Stimulated activated CD4-positive, alpha-beta T cell treated with anti-CD3 and anti-CD28 coated beads, Interleukin-15, amount 100 ng/mL, for 1 hour (primary cell): ENCODE data around the gene FNDC3A.

Source experiments
- DNase-seq, 2 donors: peaks; one replicate each; pipeline ENCODE4 v3.0.0-alpha.2; 2020; ENCODE audit warnings: low read depth in 1 of 2, low spot score in 1 of 2

The FNDC3A gene

DNA sequence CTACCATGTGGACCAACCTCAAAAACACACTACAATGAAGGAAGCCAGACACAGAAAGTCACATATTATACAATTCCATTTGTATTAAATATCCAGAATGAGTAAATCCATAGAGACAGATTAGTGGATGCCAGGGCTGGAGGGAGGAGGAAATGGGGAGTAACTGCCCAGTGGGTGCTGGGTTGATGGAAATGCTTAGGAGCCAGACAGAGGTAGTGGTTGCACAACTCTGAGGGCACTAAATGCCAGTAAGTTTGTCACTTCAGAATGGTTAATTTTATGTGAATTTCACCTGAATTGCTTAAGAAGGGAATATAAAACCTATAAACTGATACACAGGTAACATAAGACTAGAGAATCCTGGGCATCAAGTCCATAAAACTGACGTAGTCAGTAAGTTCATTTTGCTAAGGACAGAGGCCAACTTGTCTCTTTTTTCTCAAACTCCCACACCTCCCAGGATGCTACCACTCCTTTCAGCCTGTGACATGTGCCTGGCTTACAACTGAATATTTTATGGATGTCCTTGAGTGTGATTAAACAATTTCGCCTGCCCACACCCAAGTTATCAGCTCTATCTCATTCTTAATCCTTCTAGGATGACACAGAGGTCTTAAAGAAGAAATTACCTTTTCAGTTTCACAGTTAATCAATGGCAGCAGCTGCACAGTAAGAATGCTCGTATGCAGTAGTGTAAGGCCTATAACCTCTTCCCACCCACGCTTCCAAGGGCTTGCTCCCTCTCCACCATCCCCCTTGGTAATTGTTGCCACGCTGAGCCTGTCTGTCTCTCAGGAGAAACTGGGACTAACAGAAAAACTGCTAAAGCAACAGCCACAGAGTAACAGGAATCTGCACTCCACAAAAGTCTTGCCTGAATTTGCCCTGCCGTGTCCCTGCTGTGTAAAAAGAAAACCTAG lies 238.5 kb downstream of the FNDC3A start:
- DNase-seq = no peak

DNA sequence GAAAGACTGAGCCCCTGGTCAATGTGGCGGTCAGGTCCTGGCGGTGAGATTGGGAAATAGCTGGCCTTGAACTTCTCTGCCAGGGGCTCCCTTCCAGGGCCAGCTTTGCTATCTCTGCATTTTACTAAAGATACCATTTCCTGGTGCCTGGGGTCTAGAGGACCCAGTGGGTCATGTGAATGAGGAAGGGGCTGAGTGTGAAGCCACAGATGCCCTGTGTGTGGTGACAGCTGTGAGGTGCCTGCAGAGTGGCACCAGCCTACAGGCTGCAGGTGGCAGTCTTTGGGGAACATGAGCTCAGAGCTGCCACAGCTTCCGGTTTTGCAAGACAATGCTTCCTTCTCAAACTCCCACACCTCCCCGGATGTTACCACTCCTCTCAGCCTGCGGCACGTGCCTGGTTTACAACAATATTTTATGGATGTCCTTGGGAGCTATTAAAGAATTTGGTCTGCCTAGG lies 239.2 kb downstream of the FNDC3A start:
- no peak for DNase-seq

DNA sequence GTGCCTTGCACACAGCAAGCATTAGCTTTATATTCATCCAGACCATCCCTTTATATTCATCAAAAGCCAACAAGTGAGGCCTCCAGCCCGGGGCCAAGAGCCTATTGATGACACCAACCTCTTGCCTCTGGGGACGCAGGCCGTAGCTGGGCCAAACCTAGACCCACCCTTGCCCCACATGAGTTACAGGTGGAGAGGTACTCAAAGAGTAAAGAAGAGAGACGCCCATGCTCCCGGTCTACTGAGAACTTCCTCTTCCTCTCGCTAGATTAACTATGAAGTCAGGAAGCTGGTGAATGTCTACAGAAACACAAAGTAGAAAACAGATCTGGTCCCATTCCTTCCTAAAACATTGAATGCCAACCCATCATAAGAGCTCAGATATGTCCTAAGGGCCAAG lies 240.6 kb downstream of the FNDC3A start:
- no peak for DNase-seq

DNA sequence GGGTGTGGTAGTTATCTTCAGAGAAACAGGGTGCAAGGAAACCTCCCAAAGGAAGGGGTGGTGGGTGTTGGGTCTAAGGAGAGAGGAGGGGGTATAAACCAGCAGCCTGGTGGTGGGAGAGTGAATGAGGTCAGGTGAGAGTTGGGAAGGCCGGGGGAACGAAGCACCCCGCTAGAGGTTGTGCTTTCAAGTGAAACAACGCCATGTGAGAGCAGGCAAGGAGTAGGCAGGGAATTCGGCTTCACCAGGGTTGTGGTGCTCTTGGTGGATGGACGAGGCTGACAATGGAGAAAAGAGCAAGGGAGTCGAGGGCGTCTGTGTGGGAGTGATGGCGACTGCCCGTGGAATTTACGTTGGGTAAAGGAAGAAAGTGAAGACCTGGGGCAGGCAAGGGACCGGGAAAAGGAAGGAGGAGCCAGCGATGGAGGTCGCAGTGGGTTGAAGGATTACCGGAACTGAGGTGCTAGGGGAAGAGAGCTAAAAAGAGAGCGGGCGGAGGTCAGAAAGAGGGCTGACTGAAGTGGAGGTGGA lies 242.3 kb downstream of the FNDC3A start:
- no peak for DNase-seq

DNA sequence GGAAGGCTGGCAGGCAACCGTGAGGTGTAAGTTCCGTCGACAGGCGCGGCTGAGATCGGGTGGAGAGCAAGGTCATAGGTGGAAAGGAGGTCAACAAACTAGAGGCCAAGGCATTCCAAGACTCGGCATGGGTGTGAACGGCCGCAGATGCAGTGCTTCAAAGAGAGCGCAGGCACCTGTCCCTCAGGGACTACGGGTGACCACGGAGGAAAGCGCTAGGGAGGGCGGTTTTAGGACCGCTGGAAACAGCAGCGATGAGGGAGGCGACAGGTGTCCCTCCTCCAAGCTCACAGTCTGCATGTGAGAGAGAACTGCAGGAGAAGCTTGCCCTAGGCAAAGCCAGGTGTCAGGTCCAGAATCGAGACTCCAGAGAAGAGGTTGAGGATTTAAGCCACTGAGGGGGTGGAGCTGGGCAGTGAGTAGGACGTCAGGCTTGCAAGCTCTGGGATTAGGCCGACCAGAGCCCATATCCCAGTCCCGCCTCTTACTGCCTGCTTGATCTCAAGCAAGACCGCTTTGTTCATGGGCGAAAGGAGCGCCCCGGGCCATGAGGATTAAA lies 242.9 kb downstream of the FNDC3A start:
- DNase-seq = no peak

DNA sequence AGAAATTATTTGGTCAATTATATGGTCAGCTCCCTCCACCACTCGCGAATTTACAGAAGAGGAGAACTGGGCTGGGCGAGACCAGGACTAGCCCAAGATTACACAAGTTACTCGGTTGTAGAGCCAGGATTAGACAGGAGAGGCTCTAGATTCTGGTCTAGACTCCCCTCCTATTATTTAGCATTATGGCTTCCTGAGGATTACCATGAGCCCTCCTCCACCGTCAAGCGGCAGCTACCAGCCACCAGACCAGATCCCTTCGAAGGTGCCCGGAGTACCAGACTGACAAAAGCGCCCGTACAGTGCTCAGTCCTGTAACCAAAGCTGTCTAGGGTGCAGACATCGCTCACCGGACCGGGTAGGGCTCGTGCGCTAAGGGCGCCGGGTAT lies 243.9 kb downstream of the FNDC3A start:
- DNase-seq = no peak

DNA sequence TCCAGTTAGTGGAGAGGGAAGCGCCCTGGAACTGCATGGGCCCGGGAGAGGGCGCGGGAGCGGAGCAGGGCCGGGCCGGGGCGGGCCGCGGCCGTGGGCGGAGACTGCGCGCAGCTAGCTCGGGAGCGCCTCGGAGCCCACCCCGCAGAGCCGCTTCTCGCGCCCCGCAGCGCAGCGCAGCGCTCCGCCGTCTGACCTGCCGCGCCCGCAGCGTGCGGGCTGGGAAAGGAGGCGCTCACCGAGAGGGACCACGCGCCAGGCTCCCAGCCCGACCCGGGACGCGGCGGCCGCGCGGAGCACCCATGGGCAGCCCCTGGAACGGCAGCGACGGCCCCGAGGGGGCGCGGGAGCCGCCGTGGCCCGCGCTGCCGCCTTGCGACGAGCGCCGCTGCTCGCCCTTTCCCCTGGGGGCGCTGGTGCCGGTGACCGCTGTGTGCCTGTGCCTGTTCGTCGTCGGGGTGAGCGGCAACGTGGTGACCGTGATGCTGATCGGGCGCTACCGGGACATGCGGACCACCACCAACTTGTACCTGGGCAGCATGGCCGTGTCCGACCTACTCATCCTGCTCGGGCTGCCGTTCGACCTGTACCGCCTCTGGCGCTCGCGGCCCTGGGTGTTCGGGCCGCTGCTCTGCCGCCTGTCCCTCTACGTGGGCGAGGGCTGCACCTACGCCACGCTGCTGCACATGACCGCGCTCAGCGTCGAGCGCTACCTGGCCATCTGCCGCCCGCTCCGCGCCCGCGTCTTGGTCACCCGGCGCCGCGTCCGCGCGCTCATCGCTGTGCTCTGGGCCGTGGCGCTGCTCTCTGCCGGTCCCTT lies 244.5 kb downstream of the FNDC3A start, which contains the start of gene MLNR:
Gene MLNR, plus strand, starts transcription at position 303 of the 820 bp plus-strand sequence. Its CDS starts 0 bp downstream, at position 303.
- DNase-seq = no peak

DNA sequence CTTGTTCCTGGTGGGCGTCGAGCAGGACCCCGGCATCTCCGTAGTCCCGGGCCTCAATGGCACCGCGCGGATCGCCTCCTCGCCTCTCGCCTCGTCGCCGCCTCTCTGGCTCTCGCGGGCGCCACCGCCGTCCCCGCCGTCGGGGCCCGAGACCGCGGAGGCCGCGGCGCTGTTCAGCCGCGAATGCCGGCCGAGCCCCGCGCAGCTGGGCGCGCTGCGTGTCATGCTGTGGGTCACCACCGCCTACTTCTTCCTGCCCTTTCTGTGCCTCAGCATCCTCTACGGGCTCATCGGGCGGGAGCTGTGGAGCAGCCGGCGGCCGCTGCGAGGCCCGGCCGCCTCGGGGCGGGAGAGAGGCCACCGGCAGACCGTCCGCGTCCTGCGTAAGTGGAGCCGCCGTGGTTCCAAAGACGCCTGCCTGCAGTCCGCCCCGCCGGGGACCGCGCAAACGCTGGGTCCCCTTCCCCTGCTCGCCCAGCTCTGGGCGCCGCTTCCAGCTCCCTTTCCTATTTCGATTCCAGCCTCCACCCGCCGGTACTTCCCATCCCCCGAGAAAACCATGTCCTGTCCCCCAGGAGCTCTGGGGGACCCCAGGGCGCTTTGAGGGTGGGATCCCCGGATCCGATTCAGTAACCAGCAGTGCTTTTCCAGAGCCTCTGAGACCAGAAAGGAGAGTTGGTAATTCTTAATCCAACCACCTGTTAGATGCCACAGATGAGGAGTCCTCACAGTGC lies 245.3 kb downstream of the FNDC3A start:
- no peak for DNase-seq

DNA sequence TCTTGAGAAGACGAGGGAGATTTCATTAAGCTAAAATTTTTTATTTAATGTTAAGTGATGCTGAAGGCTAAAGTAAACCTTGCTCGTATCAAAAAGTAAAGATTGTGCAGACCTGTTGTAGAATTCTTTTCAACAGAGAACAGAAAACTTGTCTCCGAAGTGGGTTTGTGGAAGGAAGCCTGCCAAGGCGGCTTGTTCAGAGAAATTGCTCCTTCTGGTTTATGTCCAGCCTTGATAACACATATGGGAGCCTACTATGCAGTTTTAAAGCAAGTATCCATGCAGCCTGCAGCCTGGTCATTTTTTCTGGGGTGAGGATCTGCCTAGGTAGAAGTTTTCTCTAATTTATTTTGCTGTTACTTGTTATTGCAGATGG lies 245.9 kb downstream of the FNDC3A start:
- no peak for DNase-seq

DNA sequence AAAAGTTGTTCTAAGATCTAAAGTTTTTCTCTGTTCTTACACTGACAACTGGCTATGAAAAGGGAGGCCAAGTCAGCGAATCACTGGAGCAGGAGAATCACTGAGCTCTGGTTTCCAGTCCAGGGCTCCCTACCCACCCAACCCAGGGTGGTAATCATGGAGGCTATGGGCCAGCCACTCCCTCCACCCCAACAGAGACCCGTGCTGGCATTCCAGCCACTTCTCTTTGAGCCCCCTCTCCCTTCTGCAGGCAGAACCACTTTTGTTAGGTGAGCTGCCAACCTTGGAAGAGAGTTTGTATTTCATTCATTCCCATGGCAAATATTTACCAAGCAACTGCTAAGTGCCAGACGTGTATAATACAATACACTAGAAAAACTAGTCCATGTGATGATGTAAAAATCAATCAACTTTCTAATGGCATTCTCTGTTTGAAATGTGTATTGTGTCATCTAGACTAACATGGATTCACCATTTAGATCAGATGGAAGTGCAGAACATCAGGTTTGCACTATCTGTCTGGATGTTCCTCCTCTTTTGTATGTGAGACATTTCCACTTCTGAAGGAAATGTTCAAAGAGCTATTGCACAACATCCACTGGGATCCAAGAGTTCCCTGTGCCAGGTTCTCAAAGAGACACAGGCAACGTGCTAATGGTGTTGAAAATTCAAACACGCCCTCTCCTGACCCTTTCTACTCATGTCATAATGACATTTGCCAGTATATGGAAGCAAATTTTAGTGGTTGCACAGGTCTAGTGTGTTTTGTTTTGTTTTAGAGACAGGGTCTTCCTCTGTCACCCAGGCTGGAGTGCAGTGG lies 249.7 kb downstream of the FNDC3A start:
- no peak for DNase-seq

DNA sequence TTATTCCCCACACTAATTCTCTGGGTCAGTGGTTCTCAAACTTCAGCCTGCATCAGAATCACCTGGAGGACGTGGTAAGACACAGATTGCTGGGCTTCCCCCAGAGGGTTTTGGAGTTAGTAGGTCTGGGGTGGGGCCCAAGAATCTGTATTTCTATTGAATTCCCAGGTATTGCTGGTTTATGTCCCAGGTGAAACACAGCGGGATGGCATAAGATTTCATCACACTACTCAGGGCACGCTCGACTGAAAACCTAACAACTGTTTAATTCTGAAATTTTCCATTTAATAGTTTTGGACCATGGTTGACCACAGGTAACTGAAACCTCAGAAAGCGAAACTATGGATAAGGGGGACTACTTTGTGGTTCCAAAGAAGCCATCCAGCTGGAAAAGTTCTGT lies 250.9 kb downstream of the FNDC3A start:
- DNase-seq = no peak

DNA sequence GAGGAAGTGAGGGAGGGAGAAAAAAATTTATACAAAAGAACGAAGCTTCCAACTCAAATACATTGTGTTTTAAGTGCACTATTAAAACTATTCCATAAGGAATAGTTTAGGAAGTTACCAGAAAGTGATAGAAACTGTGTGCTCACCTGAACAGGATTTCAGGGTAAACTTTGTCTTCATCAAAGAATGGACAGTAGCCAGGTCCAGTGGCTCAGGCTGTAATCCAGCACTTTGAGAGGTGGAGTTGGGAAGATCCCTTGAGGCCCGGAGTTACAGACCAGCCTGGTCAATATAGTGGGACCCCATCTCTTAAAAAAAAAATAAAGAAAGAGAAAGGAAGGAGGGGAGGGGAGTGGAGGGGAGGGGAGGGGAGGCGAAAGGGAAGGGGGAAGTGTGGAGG lies 259.0 kb downstream of the FNDC3A start:
- no peak for DNase-seq

DNA sequence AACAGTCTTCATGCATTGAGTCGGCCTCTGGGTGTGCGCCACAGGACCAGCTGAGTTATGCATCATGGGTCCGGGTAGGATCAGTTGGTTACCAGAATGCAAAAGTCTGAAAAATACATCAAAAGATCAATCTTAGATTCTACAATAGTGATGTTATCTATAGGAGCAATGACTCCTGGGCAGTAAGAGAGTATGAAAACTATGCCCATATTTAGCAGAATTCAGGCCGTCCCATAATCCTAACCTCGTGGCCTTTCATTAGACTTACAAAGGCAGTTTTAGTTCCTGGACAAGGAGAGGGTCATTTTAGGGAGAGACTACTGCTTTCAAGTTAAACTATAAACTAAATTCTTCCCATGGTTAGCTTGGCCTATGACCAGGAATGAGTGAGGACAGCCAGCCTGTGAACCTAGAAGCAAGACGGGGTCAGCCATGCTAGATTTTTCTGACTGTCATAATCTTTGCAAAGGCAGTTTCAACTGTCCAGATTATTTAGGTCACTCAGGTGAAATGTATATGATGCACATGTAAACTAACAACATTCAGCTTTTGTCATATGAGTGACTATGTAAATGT lies 260.2 kb downstream of the FNDC3A start:
- DNase-seq = no peak

DNA sequence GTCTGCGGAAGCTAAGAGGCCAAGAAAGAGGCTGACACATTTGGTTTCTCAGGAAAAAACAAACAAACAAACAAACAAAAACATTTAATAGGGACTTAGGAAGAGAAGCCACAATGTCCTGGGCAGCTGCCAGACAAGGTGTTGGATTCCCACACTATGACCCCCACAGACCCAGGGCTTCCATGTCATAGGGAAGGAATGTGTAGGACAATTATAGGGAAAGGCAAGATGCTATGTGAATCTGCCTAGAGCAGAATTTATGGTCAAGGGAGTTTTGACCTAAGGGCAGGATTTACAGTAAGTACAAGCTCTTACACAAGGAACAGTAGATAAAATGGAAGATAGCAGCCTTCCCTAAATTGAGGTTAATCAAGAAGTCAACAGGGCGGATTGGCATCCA lies 262.9 kb downstream of the FNDC3A start:
- no peak for DNase-seq

DNA sequence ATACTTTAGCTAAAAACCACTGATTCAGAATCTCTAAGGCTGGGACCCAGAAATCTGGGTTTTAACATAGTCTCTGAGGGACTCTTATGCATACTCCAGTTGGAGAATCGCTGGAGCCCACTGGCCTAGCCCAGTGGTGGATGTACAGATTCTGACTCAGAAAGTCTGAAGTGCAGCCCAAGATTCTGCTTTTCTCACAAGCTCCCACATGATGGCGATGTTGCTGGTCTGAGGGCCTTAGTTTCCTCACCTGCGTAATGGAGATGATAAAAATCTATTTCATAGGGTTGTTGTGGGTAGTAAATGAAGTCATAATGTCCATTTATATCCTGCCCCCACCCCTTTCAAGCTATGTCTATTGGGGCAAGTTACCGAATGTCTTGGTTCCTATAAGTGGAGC lies 264.3 kb downstream of the FNDC3A start:
- DNase-seq = peak in 1 of 2 donors; percentile 10

DNA sequence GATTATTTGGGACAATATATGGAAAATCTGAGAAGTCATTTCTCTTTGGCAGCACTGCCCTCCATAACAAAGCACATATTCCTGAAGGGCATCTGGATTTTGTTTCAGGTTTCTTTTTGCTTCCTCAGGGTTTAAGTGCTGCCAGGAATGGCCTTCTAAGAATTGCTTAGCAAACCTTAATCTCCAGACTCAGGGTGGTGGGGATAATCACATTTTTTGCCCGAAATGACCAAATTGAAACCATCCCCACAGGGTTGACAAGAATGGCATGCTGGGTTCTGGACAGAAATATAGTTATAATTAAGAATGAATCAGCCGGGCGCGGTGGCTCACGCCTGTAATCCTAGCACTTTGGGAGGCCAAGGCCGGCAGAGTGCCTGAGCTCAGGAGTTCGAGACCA lies 265.6 kb downstream of the FNDC3A start:
- DNase-seq = no peak

DNA sequence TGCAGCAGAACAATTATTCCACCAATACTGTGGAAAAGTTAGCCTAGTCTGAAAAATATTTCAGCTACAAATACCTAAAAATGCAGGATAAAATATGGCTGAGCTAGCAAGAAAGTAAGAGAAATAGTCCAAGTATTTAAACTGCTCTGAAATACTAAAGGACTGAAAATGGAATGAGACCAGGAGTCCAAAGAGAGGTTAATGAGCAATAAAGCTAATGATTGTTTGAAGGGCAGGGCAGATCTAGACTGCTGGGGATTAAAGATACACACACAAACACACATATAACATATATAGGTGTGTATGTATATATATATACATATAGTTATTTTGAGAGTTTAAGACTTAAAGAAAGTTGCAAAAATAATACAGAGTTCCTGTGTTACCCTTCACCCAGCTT lies 269.4 kb downstream of the FNDC3A start:
- DNase-seq = no peak

DNA sequence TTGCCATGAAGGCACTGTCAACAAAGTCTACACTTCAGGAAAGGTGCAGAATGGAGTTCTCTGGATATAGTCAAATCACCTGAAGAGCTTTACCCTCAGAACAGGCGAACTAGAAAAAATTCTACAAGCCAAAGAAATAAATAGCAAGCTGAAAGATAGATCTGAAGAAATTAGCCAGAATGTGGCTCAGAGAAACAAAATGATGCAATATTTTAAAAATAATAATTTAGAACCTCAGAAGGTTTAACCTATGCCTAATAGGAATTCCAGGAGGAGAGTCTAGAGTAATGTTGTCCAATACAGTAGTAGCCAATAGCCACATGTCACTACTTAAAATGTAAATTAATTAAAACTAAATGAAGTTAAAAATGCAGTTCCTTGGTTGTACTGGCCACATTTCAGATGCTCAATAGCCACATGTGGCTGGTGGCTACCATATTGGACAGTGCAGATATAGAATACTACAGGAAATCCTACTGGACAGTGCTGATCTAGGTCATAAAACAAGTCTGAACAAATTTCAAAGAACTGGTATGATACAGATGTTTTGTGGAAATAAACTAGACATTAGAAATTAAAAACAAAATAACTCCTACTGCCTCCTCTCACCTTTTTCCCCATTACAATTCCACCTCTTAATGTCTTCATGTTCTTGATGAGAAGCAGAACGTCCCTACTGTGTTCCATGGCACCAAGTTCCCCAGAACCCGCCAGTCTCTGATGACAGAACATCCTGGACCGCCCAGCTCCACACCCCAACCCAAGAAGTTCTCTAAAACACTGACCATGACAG lies 271.3 kb downstream of the FNDC3A start:
- no peak for DNase-seq
